HEK293 (cell line): ENCODE data around the gene C1QL3.

ENCODE experiments used
- CTCF ChIA-PET: fragments of 350-600 bp; formaldehyde crosslinking; extraction: SDS; loops from one replicate; lab custom pipeline; 2021; ENCODE audit warnings: antibody characterized with exemption; lab: Yijun Ruan, JAX
- POLR2A ChIA-PET: fragments of 300-600 bp; formaldehyde crosslinking; extraction: SDS; loops from one replicate; lab custom pipeline; 2020; ENCODE audit warnings: antibody characterized with exemption, inconsistent platforms; lab: Yijun Ruan, JAX
- H3K27ac ChIP-seq: fragments of 200-500 bp; sonication (Bioruptor generic); 2 replicates; pipeline ENCODE4 v1.5.1; 2014; ENCODE audit warnings: low read depth, low read length, control low read depth, inconsistent platforms; ENCODE audit errors: extremely low read depth
- H3K36me3 ChIP-seq, 2 experiments: fragments of 200-500 bp in 1 of 2; sonication (Bioruptor generic) in 1 of 2; 1 replicate in 1 of 2; 2 replicates in 1 of 2; pipeline ENCODE4 v1.5.1; 2014 to 2017; ENCODE audit warnings: inconsistent platforms in 2 of 2, low read length in 2 of 2; ENCODE audit not compliant: control insufficient read depth in 2 of 2, insufficient read depth in 1 of 2
- H3K4me1 ChIP-seq: fragments of 200-500 bp; sonication (Bioruptor generic); 2 replicates; pipeline ENCODE4 v1.5.1; 2014; ENCODE audit warnings: mild to moderate bottlenecking, low read length, inconsistent platforms; ENCODE audit not compliant: control insufficient read depth, insufficient read depth
- H3K4me3 ChIP-seq: 2 replicates; pipeline ENCODE4 v1.5.1; 2011; ENCODE audit warnings: low read depth, mild to moderate bottlenecking, control low read depth, low read length, moderate library complexity
- H3K9me3 ChIP-seq: fragments of 200-500 bp; sonication (Bioruptor generic); 2 replicates; pipeline ENCODE4 v1.5.1; 2014; ENCODE audit warnings: low read depth, low read length, inconsistent platforms; ENCODE audit not compliant: control insufficient read depth, insufficient read depth
- EGR2 ChIP-seq: fragments of 450-650 bp; formaldehyde crosslinking; IDR thresholded peaks from 2 replicates; pipeline ENCODE4 v1.5.1; 2016; ENCODE audit warnings: low read depth, missing biosample characterization, missing genetic modification characterization
- KLF1 ChIP-seq: fragments of 450-650 bp; formaldehyde crosslinking; IDR thresholded peaks from 2 replicates; pipeline ENCODE4 v1.5.1; 2016; ENCODE audit warnings: missing biosample characterization, missing genetic modification characterization
- PRDM1 ChIP-seq: fragments of 450-650 bp; formaldehyde crosslinking; IDR thresholded peaks from 2 replicates; pipeline ENCODE4; 2016; ENCODE audit warnings: missing biosample characterization, missing genetic modification characterization
- REPIN1 ChIP-seq: fragments of 450-650 bp; formaldehyde crosslinking; IDR thresholded peaks from 2 replicates; pipeline ENCODE4 v1.5.1; 2017; ENCODE audit warnings: missing biosample characterization, missing genetic modification characterization, low read depth
- SCRT1 ChIP-seq: fragments of 450-650 bp; formaldehyde crosslinking; IDR thresholded peaks from 2 replicates; pipeline ENCODE4 v1.5.1; 2016; ENCODE audit warnings: missing biosample characterization, missing genetic modification characterization, borderline replicate concordance
- ZFHX2 ChIP-seq: fragments of 450-650 bp; formaldehyde crosslinking; conservative IDR thresholded peaks from 2 replicates; pipeline ENCODE4 v1.5.1; 2016; ENCODE audit warnings: missing biosample characterization, missing genetic modification characterization
- ZNF155 ChIP-seq: fragments of 450-650 bp; formaldehyde crosslinking; IDR thresholded peaks from 2 replicates; pipeline ENCODE4 v1.5.1; 2016; ENCODE audit warnings: missing biosample characterization, missing genetic modification characterization
- ZNF23 ChIP-seq: fragments of 450-650 bp; formaldehyde crosslinking; IDR thresholded peaks from 2 replicates; pipeline ENCODE4 v1.5.1; 2016; ENCODE audit warnings: missing biosample characterization, missing genetic modification characterization, borderline replicate concordance
- ZNF366 ChIP-seq: fragments of 450-650 bp; formaldehyde crosslinking; conservative IDR thresholded peaks from 2 replicates; pipeline ENCODE4 v1.5.1; 2016; ENCODE audit warnings: missing biosample characterization, missing genetic modification characterization
- ZNF423 ChIP-seq: fragments of 450-650 bp; formaldehyde crosslinking; IDR thresholded peaks from 2 replicates; pipeline ENCODE4 v1.5.1; 2016; ENCODE audit warnings: missing biosample characterization, missing genetic modification characterization
- ZNF521 ChIP-seq: fragments of 450-650 bp; formaldehyde crosslinking; IDR thresholded peaks from 2 replicates; pipeline ENCODE4 v1.5.1; 2017; ENCODE audit warnings: missing biosample characterization, mild to moderate bottlenecking, missing genetic modification characterization
- ZNF660 ChIP-seq: fragments of 450-650 bp; IDR thresholded peaks from 2 replicates; pipeline ENCODE4 v1.5.1; 2018; ENCODE audit warnings: missing biosample characterization, mild to moderate bottlenecking, missing genetic modification characterization
- ZNF791 ChIP-seq: fragments of 450-650 bp; formaldehyde crosslinking; IDR thresholded peaks from 2 replicates; pipeline ENCODE4 v1.5.1; 2016; ENCODE audit warnings: missing biosample characterization, missing genetic modification characterization
- ZNF792 ChIP-seq: fragments of 450-650 bp; formaldehyde crosslinking; IDR thresholded peaks from 2 replicates; pipeline ENCODE4 v1.5.1; 2016; ENCODE audit warnings: missing biosample characterization, missing genetic modification characterization
- TF ChIP-seq, protein P1 (sequence below): fragments of 450-650 bp; formaldehyde crosslinking; IDR thresholded peaks from 2 replicates; pipeline ENCODE4 v1.5.1; 2017; ENCODE audit warnings: missing biosample characterization, missing genetic modification characterization
- TF ChIP-seq, protein P2 (sequence below): fragments of 450-650 bp; formaldehyde crosslinking; IDR thresholded peaks from 2 replicates; pipeline ENCODE4 v1.5.1; 2016; ENCODE audit warnings: missing biosample characterization, missing genetic modification characterization, low read depth
- TF ChIP-seq, protein P3 (sequence below): fragments of 450-650 bp; formaldehyde crosslinking; IDR thresholded peaks from 2 replicates; pipeline ENCODE4 v1.5.1; 2016; ENCODE audit warnings: missing biosample characterization, missing genetic modification characterization
- TF ChIP-seq, protein P4 (sequence below): fragments of 450-650 bp; formaldehyde crosslinking; IDR thresholded peaks from 2 replicates; pipeline ENCODE4 v1.5.1; 2016; ENCODE audit warnings: missing biosample characterization, missing genetic modification characterization
- TF ChIP-seq, protein P5 (sequence below): fragments of 450-650 bp; formaldehyde crosslinking; IDR thresholded peaks from 2 replicates; pipeline ENCODE4 v1.5.1; 2017; ENCODE audit warnings: missing biosample characterization, missing genetic modification characterization

C1QL3 gene

DNA sequence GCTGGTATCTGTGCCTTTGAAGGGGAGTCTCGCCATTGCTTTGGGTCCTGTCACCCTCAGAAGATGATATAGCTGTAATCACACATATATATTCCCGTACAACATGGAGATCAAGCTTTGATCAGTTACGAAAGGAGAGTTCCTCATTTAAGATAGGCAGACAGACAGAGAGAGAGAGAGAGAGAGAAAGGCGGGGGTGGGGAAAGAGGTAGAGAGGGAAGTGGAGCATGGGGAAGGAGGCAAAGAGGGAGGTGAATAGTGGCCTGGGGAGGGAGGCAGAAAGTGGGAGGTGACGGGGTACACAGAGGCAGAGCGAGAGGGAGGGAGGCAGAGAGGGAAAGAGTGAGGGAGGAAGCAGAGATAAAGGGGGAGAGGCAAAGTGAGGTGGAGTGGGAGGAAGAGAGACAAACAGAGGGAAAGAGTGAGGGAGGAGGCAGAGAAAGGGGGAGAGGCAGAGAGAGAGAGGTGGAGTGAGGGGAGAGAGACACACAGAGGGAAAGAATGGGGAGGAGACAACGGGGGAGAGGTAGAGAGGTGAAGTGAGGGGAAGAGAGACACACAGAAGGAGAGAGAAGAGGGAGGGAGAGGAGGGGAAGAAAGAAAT is 44.6 kb upstream of the C1QL3 start:
- Histone ChIP-seq H3K36me3 (no peaks in the 10 kb centered on the region), H3K9me3 (no peaks in the 10 kb centered on the region), H3K4me3 (no peak overlapping the region), H3K4me1 (no peaks in the 10 kb centered on the region), H3K27ac (no peak overlapping the region)
- POLR2A ChIA-PET, result no interaction called here
- TF ChIP-seq, protein P1, sequence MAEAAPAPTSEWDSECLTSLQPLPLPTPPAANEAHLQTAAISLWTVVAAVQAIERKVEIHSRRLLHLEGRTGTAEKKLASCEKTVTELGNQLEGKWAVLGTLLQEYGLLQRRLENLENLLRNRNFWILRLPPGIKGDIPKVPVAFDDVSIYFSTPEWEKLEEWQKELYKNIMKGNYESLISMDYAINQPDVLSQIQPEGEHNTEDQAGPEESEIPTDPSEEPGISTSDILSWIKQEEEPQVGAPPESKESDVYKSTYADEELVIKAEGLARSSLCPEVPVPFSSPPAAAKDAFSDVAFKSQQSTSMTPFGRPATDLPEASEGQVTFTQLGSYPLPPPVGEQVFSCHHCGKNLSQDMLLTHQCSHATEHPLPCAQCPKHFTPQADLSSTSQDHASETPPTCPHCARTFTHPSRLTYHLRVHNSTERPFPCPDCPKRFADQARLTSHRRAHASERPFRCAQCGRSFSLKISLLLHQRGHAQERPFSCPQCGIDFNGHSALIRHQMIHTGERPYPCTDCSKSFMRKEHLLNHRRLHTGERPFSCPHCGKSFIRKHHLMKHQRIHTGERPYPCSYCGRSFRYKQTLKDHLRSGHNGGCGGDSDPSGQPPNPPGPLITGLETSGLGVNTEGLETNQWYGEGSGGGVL (tag by site-specific recombination), result peak; percentile 48; the same call in 1 of the 2 replicates
- TF ChIP-seq ZFHX2 (peak; percentile 27; the same call in 1 of the 2 replicates), PRDM1 (tag by site-specific recombination) (peak; percentile 48; the same call in 1 of the 2 replicates), ZNF521 (no peak), ZNF366 (tag by site-specific recombination) (0 out of 2 replicates have a peak, but pooled peaks have one; percentile 28), ZNF423 (tag by site-specific recombination) (no peak), EGR2 (tag by site-specific recombination) (peak; percentile 84)
- CTCF ChIA-PET, result no interaction called here

DNA sequence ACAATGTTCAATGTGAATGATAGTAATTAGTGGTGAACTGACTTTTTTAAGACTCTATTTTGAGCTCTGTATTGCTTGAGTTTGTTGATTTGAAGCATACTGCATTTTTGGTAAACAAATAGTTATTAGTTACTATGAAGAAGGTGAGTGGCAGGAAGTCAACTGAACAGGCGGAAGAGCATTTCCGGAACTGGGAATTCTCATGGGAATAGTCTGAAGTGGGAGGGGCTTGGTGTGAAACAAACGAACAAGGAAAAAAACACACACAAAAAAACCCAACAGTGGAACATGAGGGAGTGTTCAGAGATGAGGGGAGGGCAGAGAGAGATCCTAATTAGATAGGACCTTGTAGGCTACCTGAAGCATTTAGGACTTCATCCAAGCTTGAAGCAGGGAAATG is 43.9 kb upstream of the C1QL3 start:
- H3K4me3 ChIP-seq, result no peak overlapping the region
- H3K4me1 ChIP-seq, result no peaks in the 10 kb centered on the region
- POLR2A ChIA-PET, result no interaction called here
- TF ChIP-seq KLF1 (tag by site-specific recombination), result no peak
- TF ChIP-seq SCRT1 (tag by site-specific recombination), result no peak
- TF ChIP-seq, protein P2, sequence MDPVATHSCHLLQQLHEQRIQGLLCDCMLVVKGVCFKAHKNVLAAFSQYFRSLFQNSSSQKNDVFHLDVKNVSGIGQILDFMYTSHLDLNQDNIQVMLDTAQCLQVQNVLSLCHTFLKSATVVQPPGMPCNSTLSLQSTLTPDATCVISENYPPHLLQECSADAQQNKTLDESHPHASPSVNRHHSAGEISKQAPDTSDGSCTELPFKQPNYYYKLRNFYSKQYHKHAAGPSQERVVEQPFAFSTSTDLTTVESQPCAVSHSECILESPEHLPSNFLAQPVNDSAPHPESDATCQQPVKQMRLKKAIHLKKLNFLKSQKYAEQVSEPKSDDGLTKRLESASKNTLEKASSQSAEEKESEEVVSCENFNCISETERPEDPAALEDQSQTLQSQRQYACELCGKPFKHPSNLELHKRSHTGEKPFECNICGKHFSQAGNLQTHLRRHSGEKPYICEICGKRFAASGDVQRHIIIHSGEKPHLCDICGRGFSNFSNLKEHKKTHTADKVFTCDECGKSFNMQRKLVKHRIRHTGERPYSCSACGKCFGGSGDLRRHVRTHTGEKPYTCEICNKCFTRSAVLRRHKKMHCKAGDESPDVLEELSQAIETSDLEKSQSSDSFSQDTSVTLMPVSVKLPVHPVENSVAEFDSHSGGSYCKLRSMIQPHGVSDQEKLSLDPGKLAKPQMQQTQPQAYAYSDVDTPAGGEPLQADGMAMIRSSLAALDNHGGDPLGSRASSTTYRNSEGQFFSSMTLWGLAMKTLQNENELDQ (tag by site-specific recombination), result no peak
- no peak for TF ChIP-seq REPIN1 (tag by site-specific recombination)
- TF ChIP-seq ZNF791 (tag by site-specific recombination), result no peak
- TF ChIP-seq, protein P3, sequence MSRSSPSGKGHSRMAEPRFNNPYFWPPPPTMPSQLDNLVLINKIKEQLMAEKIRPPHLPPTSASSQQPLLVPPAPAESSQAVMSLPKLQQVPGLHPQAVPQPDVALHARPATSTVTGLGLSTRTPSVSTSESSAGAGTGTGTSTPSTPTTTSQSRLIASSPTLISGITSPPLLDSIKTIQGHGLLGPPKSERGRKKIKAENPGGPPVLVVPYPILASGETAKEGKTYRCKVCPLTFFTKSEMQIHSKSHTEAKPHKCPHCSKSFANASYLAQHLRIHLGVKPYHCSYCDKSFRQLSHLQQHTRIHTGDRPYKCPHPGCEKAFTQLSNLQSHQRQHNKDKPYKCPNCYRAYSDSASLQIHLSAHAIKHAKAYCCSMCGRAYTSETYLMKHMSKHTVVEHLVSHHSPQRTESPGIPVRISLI, result no peak
- TF ChIP-seq, protein P4, sequence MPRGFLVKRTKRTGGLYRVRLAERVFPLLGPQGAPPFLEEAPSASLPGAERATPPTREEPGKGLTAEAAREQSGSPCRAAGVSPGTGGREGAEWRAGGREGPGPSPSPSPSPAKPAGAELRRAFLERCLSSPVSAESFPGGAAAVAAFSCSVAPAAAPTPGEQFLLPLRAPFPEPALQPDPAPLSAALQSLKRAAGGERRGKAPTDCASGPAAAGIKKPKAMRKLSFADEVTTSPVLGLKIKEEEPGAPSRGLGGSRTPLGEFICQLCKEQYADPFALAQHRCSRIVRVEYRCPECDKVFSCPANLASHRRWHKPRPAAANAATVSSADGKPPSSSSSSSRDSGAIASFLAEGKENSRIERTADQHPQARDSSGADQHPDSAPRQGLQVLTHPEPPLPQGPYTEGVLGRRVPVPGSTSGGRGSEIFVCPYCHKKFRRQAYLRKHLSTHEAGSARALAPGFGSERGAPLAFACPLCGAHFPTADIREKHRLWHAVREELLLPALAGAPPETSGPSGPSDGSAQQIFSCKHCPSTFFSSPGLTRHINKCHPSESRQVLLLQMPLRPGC, result no peak
- no peaks in the 10 kb centered on the region for H3K36me3 ChIP-seq
- CTCF ChIA-PET, result no interaction called here
- no peak overlapping the region for H3K27ac ChIP-seq
- no peaks in the 10 kb centered on the region for H3K9me3 ChIP-seq

DNA sequence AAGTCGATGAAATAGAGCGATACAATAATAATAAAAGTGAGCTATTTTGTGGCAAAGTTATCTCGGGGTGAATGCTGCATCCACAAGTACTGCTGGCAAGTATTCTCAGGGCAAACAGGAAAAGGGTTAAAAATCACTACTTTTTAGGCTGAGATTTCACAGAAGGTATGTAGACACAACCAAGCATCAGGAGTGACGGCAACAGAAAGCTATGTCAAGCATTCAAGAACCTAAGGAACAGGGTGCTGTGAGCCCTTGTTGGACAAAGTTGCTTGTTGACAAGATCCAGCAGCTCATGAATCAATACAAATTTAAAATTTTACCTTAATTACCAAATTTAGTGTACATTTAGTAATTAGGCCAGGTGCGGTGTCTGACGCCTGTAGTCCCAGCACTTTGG is 41.2 kb upstream of the C1QL3 start:
- TF ChIP-seq ZNF155 (tag by site-specific recombination) (no peak), ZNF792 (no peak), ZNF660 (tag by site-specific recombination) (no peak), ZNF23 (tag by site-specific recombination) (no peak)
- TF ChIP-seq, protein P5, sequence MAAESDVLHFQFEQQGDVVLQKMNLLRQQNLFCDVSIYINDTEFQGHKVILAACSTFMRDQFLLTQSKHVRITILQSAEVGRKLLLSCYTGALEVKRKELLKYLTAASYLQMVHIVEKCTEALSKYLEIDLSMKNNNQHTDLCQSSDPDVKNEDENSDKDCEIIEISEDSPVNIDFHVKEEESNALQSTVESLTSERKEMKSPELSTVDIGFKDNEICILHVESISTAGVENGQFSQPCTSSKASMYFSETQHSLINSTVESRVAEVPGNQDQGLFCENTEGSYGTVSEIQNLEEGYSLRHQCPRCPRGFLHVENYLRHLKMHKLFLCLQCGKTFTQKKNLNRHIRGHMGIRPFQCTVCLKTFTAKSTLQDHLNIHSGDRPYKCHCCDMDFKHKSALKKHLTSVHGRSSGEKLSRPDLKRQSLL, result no peak
- TF ChIP-seq, all 188 proteins: peak for 0
- Histone ChIP-seq H3K9me3 (no peaks in the 10 kb centered on the region), H3K27ac (no peak overlapping the region), H3K36me3 (no peaks in the 10 kb centered on the region), H3K4me3 (no peak overlapping the region), H3K4me1 (no peaks in the 10 kb centered on the region)
- POLR2A ChIA-PET, result interaction anchor here (0.6 kb wide), 1 partner anchor 63 kb away, joined by 5 read pairs; no protein-coding TSS in a partner anchor
- CTCF ChIA-PET, result no interaction called here
